Measurements from ENCODE around the gene CNTNAP2.

GRCh38 chr7:148245381-148245780 lies 2128.8 kb downstream of the CNTNAP2 start:
- TF ChIP-seq POLR2AphosphoS5 (IDR thresholded peaks at IDR 0.05): no peak
- no peak for TF ChIP-seq CTCF (IDR thresholded peaks at IDR 0.05)

Measured in stomach (tissue), 4 donors.